Activated T-helper 2 cell treated with anti-CD3 and anti-CD28 coated beads, Interferon-gamma antibody, Interleukin-2, Interleukin-4, amounts not matched to agents 10 μg/mL and 5 μg/mL and 100 μg/mL, durations not matched to agents 14 hours and 24 hours and 36 hours (primary cell): Measurements from ENCODE around the gene TCF3. TPM values are rescaled to one million over a fixed set of nuclear protein-coding genes. Genes with fewer than 3 reads are reported as not detected.
A peak's percentile ranks its signal among the peaks of the same experiment; 100 is the strongest.

Experiments used
- DNase-seq: peaks from one replicate; pipeline ENCODE4 v3.0.0; 2021; ENCODE audit warnings: low spot score
- H3K27ac Mint-ChIP-seq: one replicate; pipeline ENCODE4 v1.8.0; 2021; ENCODE audit warnings: mixed read lengths
- H3K27me3 Mint-ChIP-seq: one replicate; pipeline ENCODE4 v1.8.0; 2021; ENCODE audit warnings: low read depth, mixed read lengths
- H3K36me3 Mint-ChIP-seq: one replicate; pipeline ENCODE4 v1.8.0; 2021; ENCODE audit warnings: low read depth, mixed read lengths
- H3K4me1 Mint-ChIP-seq: one replicate; pipeline ENCODE4 v1.8.0; 2021; ENCODE audit warnings: low read depth, mixed read lengths
- H3K4me3 Mint-ChIP-seq: one replicate; pipeline ENCODE4 v1.8.0; 2021; ENCODE audit warnings: low read depth, mild to moderate bottlenecking, moderate library complexity, mixed read lengths
- H3K9me3 Mint-ChIP-seq: one replicate; pipeline ENCODE4 v1.8.0; 2021; ENCODE audit warnings: mixed read lengths
- intact Hi-C: fragments of 100-400 bp; cut with micrococcal nuclease; formaldehyde crosslinking; loops from one replicate; pipeline ENCODE4 v1.15.1; 2023
- total RNA-seq: library from RNA; stranded (reverse); gene quantifications from 2 replicates; pipeline ENCODE4 v1.2.3, GENCODE V29; 2022

The TCF3 gene
- total RNA-seq, 1 donor from 2014 or later = 153 TPM

DNA sequence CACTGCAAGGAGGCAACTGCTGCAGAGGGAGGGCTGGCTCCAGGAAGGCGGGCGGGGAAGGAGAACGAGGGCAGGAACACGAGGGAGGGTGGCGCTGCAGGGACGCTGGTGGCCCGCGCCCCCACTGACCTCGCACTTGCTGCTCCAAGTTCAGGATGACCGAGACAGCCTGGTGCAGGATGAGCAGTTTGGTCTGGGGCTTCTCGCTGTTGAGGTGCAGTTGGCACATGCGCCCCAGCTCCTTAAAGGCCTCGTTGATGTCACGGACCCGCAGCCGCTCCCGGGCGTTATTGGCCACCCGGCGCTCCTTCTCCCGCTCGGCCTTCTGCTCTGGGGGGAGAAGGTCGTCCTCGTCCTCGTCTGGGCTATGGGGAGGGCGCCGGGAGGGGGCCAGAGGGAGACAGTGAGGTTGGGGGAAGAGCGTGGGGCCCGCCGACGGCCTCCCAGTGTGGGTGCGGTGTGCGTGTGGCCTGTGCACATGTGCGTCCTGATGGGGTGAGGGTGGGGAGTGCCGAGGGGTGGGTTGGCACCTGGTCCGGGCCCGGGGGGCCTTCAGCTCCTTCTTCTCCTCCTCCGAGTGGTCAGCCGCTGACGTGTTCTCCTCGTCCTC, 37.2 kb downstream of the TCF3 start:
- peaks cover 7% of the 10 kb centered on the region for H3K4me1 Mint-ChIP-seq
- peaks cover 65% of the 10 kb centered on the region for H3K36me3 Mint-ChIP-seq
- intact Hi-C loops = no loop called here
- H3K27ac Mint-ChIP-seq = no peak overlapping the region
- H3K4me3 Mint-ChIP-seq = no peak overlapping the region
- H3K27me3 Mint-ChIP-seq = no peaks in the 10 kb centered on the region
- DNase-seq = no peak
- H3K9me3 Mint-ChIP-seq = no peaks in the 10 kb centered on the region

DNA sequence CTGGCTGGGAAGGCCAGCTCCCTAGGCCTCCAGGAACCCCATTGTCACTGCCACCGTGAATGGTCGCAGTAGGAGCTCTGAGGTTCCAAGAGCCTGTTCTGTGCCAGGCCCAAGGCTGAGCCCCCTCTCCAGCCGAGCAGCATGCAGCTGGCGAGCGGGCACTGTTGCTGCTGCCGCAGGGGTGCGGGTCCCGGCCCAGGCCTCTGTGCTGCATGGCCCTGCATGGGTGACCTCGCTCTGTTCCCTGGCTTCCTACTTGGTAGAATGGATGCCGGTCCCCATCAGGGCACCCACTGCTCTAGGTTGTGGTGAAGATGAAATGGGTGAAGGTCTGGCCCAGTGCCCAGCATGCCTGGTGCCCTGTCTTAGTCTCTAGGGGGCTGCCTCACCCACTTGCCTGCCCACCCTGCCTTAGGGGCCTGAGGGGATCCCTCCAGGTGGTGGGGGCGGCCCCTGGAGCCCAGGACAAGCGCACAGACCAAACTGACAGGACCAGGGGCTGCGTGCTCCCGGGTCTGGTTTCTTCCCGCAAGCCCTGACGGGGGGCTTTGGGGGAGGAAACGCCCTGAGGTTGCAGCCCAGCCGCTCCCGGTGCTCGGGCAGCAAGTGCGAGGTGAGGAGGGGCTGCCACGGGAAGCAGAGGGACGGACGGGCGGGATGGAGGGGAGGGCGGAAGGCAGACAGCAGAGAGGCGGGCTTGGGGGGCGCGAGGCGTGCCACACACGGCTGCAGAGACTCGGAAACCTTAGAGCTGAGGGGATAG, 38.4 kb downstream of the TCF3 start:
- H3K27me3 Mint-ChIP-seq = no peaks in the 10 kb centered on the region
- H3K4me1 Mint-ChIP-seq = peaks cover 9% of the 10 kb centered on the region

DNA sequence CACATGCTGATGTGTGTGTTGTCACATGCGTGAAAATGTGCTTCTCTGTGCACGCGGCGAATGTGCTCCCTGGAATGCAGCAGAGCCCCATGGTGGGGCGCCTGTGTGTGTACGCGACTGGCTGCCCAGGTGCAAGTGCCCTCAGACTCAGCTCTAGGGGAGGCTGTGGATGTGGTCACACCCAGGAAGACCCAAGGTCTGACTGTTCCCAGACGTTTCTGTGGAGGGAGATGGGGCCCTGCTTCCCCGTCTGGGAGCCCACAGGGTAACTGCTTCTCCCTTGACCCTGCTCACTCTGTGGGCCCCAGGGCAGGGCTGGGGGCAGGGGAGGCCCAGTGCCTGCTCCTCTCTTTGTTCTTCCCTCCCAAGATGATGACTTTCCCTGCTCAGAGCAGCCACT, 39.3 kb downstream of the TCF3 start:
- intact Hi-C loops = no loop called here
- H3K36me3 Mint-ChIP-seq = peaks cover 57% of the 10 kb centered on the region
- peaks cover 9% of the 10 kb centered on the region for H3K4me1 Mint-ChIP-seq
- no peak overlapping the region for H3K4me3 Mint-ChIP-seq
- H3K27me3 Mint-ChIP-seq = no peaks in the 10 kb centered on the region
- DNase-seq = no peak
- no peaks in the 10 kb centered on the region for H3K9me3 Mint-ChIP-seq
- no peak overlapping the region for H3K27ac Mint-ChIP-seq

More for the DNA sequence above, 38.4 kb downstream of the TCF3 start:
- Mint-ChIP-seq H3K36me3 (peaks cover 62% of the 10 kb centered on the region), H3K9me3 (no peaks in the 10 kb centered on the region), H3K4me3 (no peak overlapping the region), H3K27ac (no peak overlapping the region)
- no peak for DNase-seq
- intact Hi-C loops = no loop called here

DNA sequence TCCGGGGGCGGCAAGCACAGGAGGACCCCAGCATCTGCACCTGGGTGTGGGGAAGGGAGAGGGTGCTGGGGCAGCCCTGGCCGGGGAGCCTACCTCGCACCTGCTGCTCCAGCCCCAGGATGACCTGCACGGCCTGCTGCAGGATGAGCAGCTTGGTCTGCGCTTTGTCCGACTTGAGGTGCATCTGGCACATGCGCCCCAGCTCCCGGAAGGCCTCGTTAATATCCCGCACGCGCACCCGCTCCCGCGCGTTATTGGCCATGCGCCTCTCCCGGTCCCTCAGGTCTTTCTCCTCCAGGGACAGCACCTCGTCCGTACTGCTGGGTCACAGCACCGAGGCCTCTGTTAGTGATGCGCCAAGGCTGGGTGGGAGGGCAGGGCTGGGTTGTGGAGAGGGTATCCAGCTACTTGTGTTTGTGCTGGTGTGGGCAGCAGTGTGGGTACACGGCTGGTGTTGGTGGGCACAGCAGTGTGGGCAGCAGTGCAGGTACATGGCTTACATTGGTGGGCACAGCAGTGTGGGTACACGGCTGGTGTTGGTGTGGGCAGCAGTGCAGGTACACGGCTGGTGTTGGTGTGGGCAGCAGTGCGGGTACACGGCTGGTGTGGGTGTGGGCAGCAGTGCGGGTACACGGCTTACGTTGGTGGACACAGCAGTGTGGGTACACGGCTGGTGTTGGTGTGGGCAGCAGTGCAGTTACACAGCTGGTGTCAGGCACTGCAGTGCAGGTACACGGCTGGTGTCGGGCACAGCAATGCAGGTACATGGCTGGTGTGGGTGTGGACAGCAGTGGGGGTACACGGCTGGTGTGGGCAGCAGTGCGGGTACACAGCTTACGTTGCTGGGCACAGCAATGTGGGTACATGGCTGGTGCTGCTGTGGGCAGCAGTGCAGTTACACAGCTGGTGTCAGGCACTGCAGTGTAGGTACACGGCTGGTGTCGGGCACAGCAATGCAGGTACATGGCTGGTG, 40.0 kb downstream of the TCF3 start:
- no peak for DNase-seq
- no peak overlapping the region for H3K4me3 Mint-ChIP-seq
- no peaks in the 10 kb centered on the region for H3K9me3 Mint-ChIP-seq
- peaks cover 55% of the 10 kb centered on the region for H3K36me3 Mint-ChIP-seq
- H3K4me1 Mint-ChIP-seq = peaks cover 9% of the 10 kb centered on the region
- intact Hi-C loops = no loop called here
- no peak overlapping the region for H3K27ac Mint-ChIP-seq
- no peaks in the 10 kb centered on the region for H3K27me3 Mint-ChIP-seq

DNA sequence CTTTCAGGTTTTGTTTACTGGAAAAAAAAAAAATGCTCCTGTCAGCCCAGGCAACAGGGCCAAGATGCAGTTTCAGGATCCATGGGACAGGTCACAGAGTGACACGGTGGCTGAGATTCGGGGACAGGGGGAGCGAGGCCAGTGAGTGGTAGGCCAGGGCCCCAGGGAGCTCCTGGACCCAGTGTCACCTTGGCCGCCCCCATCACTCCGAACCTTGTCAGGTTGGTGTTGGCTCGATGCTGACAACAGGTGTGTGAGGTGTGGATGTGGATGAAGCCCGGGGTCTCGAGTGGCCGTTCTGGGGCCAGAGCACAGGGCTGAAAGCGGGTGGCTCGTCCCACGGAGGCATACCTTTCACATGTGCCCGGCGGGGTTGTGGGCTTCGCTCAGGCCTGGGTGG, 41.1 kb downstream of the TCF3 start:
- intact Hi-C loops = no loop called here
- Mint-ChIP-seq H3K36me3 (peaks cover 46% of the 10 kb centered on the region), H3K9me3 (no peaks in the 10 kb centered on the region), H3K27ac (no peak overlapping the region), H3K4me3 (no peak overlapping the region), H3K27me3 (no peaks in the 10 kb centered on the region), H3K4me1 (peaks cover 3% of the 10 kb centered on the region)
- no peak for DNase-seq

DNA sequence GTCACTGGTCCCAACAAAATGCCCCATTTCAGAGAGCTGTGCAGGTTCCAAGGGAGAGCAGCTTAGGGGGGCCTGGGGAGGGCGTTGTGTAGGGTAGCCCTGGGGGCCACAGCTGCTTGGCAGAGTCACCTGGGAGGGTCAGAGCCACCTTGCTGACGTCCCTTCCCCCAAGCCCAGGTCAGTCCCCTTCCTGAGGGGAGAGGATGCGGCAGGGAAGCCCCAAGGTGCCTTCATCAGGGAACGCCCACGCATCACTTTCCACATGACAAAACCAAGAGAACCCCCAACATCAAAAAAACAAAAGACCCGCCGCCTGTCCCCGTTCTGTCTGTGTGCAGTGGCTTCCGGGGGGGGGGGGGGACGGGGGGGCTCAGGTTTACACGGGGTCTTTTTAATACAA, 41.8 kb downstream of the TCF3 start:
- H3K4me3 Mint-ChIP-seq = no peak overlapping the region

DNA sequence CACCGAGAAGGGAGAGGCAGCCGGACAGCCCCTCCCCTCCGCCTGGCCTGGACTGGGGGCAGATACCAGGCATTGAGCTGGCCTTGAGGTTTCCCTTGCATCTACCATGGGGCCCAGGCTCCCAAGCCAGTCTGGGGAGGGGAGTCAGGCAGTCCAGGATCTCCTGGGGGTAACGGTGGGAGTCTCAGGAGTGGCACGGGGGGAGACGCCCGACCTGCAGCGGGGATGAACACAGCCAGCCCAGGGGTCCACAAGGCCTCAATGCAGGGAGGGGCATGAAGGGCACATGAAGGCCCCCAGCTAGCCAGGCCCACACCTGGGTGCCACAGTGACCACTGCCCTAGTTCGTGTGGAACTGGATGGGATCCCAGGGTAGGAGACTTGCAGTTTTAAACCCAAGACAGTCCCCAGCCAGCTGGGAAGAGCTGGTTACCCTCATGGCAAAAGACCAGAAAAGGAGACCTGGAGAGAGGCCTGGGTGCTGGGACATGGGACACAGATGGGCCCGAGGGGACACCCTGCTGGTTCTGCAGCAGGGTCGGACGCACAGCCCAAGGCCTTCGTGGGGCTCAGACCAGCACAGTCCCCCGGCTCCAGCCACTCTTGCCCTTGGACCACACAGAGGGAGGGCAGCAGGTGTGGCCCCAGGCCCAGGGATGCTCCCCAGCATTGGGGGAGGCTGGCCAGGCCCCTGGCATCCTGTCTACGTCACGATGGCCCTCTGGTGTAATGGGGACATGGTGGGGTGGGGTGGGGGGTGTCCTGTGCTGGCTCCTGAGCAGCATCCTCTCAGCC, 42.5 kb downstream of the TCF3 start:
- peaks cover 37% of the 10 kb centered on the region for H3K36me3 Mint-ChIP-seq
- DNase-seq = no peak
- intact Hi-C loops = no loop called here
- H3K27me3 Mint-ChIP-seq = no peaks in the 10 kb centered on the region
- H3K9me3 Mint-ChIP-seq = no peaks in the 10 kb centered on the region
- H3K27ac Mint-ChIP-seq = no peak overlapping the region
- peaks cover 8% of the 10 kb centered on the region for H3K4me1 Mint-ChIP-seq
- H3K4me3 Mint-ChIP-seq = no peak overlapping the region

More for the DNA sequence above, 41.8 kb downstream of the TCF3 start:
- DNase-seq = no peak
- intact Hi-C loops = no loop called here
- no peaks in the 10 kb centered on the region for H3K27me3 Mint-ChIP-seq
- H3K9me3 Mint-ChIP-seq = no peaks in the 10 kb centered on the region
- no peak overlapping the region for H3K27ac Mint-ChIP-seq
- H3K36me3 Mint-ChIP-seq = peaks cover 42% of the 10 kb centered on the region
- H3K4me1 Mint-ChIP-seq = peaks cover 7% of the 10 kb centered on the region

DNA sequence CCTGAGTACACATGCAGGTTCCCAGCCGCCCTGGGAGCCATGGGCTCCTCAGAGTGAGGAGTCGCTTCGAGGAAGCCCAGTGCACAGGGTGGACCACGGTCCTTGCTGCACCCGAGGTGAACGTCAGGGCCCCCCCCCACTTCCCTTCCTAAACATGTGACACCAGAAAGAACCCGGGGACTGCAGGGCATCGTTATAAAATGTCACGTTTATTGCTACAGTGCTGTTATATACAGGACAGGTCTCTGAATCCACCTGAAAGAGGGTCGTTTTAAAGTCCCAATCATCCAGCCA, 43.4 kb downstream of the TCF3 start:
- H3K4me1 Mint-ChIP-seq = peaks cover 8% of the 10 kb centered on the region
- no peaks in the 10 kb centered on the region for H3K9me3 Mint-ChIP-seq
- no peak overlapping the region for H3K4me3 Mint-ChIP-seq
- no peaks in the 10 kb centered on the region for H3K27me3 Mint-ChIP-seq
- H3K36me3 Mint-ChIP-seq = peaks cover 32% of the 10 kb centered on the region
- intact Hi-C loops = no loop called here
- no peak overlapping the region for H3K27ac Mint-ChIP-seq
- DNase-seq = no peak

DNA sequence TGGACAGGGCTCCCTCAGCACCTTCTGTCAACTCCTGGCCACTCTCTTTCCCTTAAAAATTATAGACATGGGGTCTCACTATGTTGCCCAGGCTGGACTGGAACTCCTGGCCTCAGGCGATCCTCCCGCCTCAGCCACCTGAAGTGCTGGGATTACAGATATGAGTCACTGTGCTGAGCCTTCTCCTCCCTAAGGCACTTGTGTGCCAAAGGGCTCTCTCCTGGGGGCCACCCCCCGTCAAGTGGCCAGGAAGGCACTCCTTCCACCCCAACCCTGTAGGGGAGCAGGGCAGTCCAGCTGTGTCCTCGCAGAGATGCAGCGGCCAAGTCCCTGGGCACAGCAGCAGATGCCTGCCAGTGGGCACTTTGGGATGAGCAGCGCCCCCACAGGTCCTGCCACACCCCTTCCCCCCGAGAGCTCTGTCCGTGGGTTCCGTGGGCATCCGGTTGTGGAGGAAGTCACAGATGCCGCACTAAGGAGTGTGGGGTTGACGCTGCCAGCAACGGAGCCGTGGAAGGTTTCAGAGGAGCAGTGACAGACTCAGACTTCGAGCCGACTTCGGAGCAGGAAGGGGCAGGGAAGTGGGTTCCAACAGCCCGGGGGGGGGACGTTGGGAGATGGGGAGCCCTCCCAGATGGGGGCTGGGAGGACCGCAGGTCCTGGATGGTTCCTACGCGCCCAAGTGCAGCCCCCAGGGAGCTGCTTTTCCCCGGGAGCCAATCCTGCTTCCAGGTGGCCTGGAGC, 43.9 kb downstream of the TCF3 start:
- no peak for DNase-seq
- Mint-ChIP-seq H3K36me3 (peaks cover 29% of the 10 kb centered on the region), H3K9me3 (no peaks in the 10 kb centered on the region), H3K4me3 (no peak overlapping the region), H3K27me3 (no peaks in the 10 kb centered on the region), H3K27ac (no peak overlapping the region), H3K4me1 (peaks cover 8% of the 10 kb centered on the region)
- intact Hi-C loops = no loop called here

DNA sequence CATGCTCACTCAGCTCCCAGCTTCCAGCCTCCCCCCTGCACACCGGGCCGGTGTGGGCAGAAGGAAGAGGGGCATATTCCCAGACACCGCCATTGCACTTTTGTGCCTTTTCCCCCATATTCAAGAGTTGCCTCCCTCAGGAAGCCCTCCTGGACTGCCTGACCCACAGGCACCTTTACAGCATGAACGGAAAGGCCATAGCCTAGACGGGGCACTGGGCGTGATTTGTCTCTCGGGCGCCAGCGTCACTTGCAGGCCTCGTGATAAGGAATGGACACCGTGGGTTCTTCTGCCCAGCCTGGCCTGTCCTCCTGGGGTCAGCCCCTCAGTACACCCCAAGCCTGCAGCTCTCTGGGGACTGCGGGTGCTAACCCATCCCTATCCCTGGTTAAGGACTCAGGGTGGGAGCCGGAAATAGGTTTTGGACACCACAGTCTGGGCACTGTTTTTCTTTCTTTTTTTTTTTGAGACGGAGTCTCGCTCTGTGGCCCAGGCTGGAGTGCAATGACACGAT, 46.2 kb downstream of the TCF3 start:
- intact Hi-C loops = no loop called here
- H3K36me3 Mint-ChIP-seq = peaks cover 30% of the 10 kb centered on the region
- H3K4me1 Mint-ChIP-seq = peaks cover 13% of the 10 kb centered on the region
- H3K27me3 Mint-ChIP-seq = no peaks in the 10 kb centered on the region
- no peak for DNase-seq
- H3K27ac Mint-ChIP-seq = peak overlapping the region; percentile 100
- H3K4me3 Mint-ChIP-seq = peak overlapping the region; percentile 96
- H3K9me3 Mint-ChIP-seq = no peaks in the 10 kb centered on the region

DNA sequence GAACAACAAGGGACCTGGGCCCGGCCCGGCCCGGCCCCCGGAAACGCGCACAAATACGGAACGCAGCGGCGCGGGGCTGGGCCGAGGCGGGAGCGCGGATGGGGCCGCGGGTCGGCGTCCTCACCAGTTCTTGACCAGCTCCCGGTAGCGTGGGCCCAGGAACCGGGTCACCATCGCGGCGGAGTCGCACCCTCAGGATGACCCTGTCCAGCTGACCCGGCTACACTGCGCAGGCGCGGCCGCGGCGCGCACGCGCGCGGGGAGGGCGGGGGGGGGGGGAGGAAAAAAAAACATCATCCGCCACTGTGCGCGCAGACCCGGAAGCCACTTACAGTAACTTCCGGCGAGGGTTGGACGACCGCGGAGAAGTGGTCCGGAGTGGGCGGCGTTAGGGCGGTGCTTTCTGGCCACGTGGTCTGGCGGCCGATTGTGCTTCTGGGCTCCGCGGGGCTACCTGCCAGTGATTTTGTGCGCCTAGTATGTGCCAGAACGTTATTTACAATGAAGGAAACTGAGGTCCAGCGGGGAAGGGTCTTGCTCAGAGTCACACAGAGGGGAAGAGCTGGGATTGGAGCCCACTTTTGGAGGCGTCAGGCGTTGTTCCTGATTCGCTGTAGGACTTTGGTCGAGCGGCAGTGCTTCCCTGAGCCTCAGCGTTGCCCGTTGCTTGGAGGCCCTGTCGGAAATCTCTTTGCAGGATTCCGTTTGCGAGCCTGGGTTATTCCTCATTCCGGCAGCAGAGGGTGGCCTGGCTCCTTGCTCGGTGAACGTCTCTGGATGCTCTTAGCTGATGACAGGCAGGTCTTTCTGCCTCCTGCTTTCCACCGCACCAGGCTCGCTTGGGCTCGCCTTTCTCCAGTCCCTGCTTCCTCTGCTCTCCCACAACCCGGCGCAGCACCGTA, 46.9 kb downstream of the TCF3 start, which contains the start of gene UQCR11:
UQCR11 (minus strand) TSS at position 227 of the 902 bp plus-strand sequence; CDS start at position 174, 53 bp downstream.
- Mint-ChIP-seq H3K36me3 (peaks cover 26% of the 10 kb centered on the region), H3K4me3 (peak within 1 kb of the TSS; percentile 96), H3K27ac (peak within 1 kb of the TSS; percentile 100), H3K4me1 (peaks cover 13% of the 10 kb centered on the region), H3K9me3 (no peaks in the 10 kb centered on the region), H3K27me3 (no peaks in the 10 kb centered on the region)
- DNase-seq = peak; percentile 91
- intact Hi-C loops = loop anchor here (1.0 kb wide), 2 partner anchors 13 to 47 kb away; partner anchors contain the start of genes MBD3 and TCF3
